Kidney epithelial cell (primary cell): ENCODE results near the gene ZDBF2. TPM values are rescaled to one million over a fixed set of nuclear protein-coding genes. Genes with fewer than 3 reads are reported as not detected.
"Not testable (repeated sequence)": the region's sequence is repeated elsewhere in the genome, so short reads cannot be mapped to it uniquely, and the experiment has no call there.

Experiments used
- DNase-seq: peaks from one replicate; pipeline ENCODE4 v3.0.0-alpha.2; 2010; ENCODE audit warnings: low read depth
- H3K27me3 ChIP-seq: 2 replicates; pipeline ENCODE4 v1.6.0; 2011; ENCODE audit warnings: low read length; ENCODE audit not compliant: control insufficient read depth, insufficient read depth
- H3K36me3 ChIP-seq: 2 replicates; pipeline ENCODE4 v1.5.1; 2011; ENCODE audit warnings: low read length; ENCODE audit not compliant: control insufficient read depth, insufficient read depth
- H3K4me3 ChIP-seq: 2 replicates; pipeline ENCODE4 v1.5.1; 2011; ENCODE audit warnings: low read depth, mild to moderate bottlenecking, control low read depth, low read length
- total RNA-seq: library from RNA; depleted of rRNA; stranded (reverse); fragments of >200 nt; gene quantifications from 2 replicates; pipeline ENCODE4 v1.2.3, GENCODE V29; 2015
- TF ChIP-seq, protein P1 (sequence below): IDR thresholded peaks from 2 replicates; pipeline ENCODE4 v1.5.1; 2011; ENCODE audit warnings: mild to moderate bottlenecking, moderate library complexity, low read length, control low read depth, inconsistent platforms; ENCODE audit not compliant: insufficient read depth, poor library complexity, severe bottlenecking

The ZDBF2 gene
- total RNA-seq, 1 donor from 2014 or later = 8.5 TPM

GRCh38 chr2:206256706-206257205, 17.7 kb upstream of the ZDBF2 start:
- Histone ChIP-seq H3K4me3 (no peak overlapping the region), H3K27me3 (peaks cover 46% of the 10 kb centered on the region), H3K36me3 (no peaks in the 10 kb centered on the region)
- no peak for DNase-seq
- TF ChIP-seq, protein P1, sequence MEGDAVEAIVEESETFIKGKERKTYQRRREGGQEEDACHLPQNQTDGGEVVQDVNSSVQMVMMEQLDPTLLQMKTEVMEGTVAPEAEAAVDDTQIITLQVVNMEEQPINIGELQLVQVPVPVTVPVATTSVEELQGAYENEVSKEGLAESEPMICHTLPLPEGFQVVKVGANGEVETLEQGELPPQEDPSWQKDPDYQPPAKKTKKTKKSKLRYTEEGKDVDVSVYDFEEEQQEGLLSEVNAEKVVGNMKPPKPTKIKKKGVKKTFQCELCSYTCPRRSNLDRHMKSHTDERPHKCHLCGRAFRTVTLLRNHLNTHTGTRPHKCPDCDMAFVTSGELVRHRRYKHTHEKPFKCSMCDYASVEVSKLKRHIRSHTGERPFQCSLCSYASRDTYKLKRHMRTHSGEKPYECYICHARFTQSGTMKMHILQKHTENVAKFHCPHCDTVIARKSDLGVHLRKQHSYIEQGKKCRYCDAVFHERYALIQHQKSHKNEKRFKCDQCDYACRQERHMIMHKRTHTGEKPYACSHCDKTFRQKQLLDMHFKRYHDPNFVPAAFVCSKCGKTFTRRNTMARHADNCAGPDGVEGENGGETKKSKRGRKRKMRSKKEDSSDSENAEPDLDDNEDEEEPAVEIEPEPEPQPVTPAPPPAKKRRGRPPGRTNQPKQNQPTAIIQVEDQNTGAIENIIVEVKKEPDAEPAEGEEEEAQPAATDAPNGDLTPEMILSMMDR = no peak

DNA sequence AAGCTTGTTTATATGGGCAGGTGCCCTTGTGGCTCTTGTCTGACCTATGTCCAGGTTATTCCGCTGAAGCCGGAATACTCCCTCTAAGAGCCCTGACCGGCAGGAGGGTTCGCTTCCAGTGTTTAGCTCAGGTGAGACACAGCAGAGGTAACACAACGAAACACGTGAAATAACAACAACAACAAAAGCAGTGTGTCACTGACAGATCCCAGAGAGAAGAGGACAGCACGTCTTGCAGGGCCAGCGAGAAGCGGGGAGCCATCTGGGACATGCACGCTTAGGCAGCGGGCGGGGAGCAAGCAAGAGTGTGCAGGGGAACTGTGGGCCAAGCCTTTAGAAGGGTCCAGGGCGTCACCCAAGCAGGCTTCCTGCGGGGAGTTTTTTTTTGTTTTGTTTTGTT, 17.1 kb upstream of the ZDBF2 start:
- Histone ChIP-seq H3K36me3 (no peaks in the 10 kb centered on the region), H3K4me3 (no peak overlapping the region), H3K27me3 (peaks cover 45% of the 10 kb centered on the region)
- no peak for DNase-seq
- TF ChIP-seq, protein P1 = no peak

DNA sequence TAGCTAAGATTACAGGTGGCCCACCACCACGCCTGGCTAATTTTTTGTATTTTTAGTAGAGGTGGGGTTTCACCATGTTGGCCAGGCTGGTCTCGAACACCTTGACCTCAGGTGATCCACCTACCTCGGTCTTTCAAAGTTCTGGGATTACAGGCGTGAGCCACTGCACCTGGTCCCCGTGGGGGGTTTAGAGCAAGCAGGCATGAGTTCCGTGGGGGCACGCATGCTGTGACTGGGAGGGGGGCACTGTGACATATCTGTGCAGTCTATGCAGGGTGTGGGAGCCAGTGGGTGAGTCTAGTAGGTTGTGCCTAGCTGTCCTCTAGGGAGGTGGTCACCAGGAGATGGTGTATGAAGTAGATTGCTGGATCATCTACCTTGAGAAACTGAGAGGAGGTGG, 16.6 kb upstream of the ZDBF2 start:
- TF ChIP-seq, protein P1 = no peak
- peaks cover 42% of the 10 kb centered on the region for H3K27me3 ChIP-seq
- no peak overlapping the region for H3K4me3 ChIP-seq
- H3K36me3 ChIP-seq = no peaks in the 10 kb centered on the region
- no peak for DNase-seq

DNA sequence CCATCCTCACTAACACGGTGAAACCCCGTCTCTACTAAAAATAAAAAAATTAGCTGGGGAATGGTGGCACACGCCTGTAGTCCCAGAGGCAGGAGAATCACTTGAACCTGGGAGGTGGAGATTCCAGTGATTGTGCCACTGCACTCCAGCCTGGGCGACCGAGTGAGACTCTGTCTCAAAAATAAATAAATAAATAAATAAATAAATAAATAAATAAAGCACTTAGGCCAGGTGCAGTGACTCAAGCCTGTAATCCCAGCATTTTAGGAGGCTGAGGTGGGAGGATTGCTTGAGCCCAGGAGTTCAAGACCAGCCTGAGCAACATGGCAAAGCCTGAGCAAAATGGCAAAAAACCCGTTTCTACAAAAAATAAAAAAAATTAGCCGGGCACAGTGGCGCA, 15.8 kb upstream of the ZDBF2 start:
- not testable (repeated sequence) for H3K36me3 ChIP-seq, H3K4me3 ChIP-seq, DNase-seq
- H3K27me3 ChIP-seq = peaks cover 38% of the 10 kb centered on the region

- TF ChIP-seq, protein P1 = no peak
- DNase-seq = no peak
- peaks cover 43% of the 10 kb centered on the region for H3K27me3 ChIP-seq
- no peaks in the 10 kb centered on the region for H3K36me3 ChIP-seq
- no peak overlapping the region for H3K4me3 ChIP-seq
Measured at GRCh38 chr2:206259376-206260187, 14.9 kb upstream of the ZDBF2 start.

DNA sequence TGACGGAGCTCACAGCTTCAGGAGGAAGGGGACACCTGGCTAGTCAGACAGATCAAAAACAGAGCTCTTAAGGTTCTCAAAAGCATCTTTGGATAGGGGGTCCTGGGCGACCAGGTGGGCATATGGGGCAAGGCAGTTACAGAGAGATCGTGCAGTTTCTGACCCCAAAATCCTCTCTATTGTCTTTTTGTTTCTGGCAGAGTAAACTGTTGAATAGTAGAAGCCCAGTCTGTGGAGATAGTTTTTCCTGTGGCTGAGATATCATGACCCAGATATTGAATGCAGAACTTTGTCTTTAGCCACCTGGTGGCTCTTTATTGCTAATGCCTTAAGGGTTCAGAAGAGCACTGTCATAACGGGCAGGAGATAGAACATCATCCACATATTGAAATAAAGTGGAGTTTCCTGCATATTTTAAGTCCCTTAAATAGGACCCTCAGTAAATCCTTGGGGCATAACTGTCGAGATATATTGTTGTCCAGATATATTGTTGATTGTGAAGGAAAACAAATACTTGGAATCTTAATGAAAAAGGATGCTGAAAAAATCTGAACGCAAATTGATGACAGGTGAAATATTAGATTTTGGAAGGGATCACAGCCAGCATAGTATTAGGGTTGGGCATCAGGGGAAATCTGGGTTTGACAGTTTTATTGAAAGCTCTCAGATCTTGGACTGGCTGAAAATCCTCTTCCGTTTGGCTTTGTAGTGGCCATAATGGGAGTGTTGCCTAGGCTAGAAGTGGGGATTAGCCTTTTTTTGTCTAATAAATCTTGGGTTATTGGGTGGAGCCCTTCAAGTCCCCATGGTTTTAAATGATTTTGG, 14.1 kb upstream of the ZDBF2 start:
- TF ChIP-seq, protein P1 = peak; percentile 30
- peaks cover 45% of the 10 kb centered on the region for H3K27me3 ChIP-seq
- no peak overlapping the region for H3K4me3 ChIP-seq
- DNase-seq = no peak
- H3K36me3 ChIP-seq = no peaks in the 10 kb centered on the region
